Liver (tissue), 3 donors: Measurements from ENCODE around the gene MIA3.

Experiments
- YY1 ChIP-seq: IDR thresholded peaks from 2 replicates; pipeline ENCODE4 v1.6.1; 2016; ENCODE audit warnings: antibody characterized with exemption, mild to moderate bottlenecking
- TF ChIP-seq, protein P1 (sequence below): IDR thresholded peaks from 2 replicates; pipeline ENCODE4 v1.6.1; 2016; ENCODE audit warnings: antibody characterized with exemption
- TF ChIP-seq, protein P2 (sequence below): fragments of 150-350 bp; IDR thresholded peaks from 2 replicates; pipeline ENCODE4 v1.5.1; 2017; ENCODE audit warnings: improper control_type of control experiment, low read depth, low read length; ENCODE audit not compliant: missing input control
- TF ChIP-seq, protein P3 (sequence below): IDR thresholded peaks from 2 replicates; pipeline ENCODE4 v1.6.1; 2016; ENCODE audit warnings: antibody characterized with exemption
- donor health status: healthy.
- donor health status: healthy.

DNA sequence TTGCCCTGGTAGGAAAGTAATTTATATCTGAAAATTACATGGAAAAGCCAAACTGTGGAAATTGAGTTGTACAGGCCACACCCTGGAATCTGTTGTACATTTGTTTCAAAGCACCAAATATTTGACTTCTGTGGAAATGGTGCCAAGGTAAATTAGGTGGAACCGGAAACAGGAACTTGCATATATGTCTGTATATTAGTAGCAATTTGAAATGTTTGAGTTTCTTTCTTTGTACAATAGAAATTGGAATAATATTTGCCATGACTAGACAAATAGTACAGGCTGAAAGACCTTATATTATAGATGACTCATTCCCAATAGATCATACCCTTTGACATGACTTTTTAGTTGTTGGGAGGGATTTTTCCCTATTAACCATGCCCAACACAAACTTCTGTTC, 17.6 kb upstream of the MIA3 start:
- TF ChIP-seq, protein P1, sequence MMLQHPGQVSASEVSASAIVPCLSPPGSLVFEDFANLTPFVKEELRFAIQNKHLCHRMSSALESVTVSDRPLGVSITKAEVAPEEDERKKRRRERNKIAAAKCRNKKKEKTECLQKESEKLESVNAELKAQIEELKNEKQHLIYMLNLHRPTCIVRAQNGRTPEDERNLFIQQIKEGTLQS, result no peak
- TF ChIP-seq, protein P2, sequence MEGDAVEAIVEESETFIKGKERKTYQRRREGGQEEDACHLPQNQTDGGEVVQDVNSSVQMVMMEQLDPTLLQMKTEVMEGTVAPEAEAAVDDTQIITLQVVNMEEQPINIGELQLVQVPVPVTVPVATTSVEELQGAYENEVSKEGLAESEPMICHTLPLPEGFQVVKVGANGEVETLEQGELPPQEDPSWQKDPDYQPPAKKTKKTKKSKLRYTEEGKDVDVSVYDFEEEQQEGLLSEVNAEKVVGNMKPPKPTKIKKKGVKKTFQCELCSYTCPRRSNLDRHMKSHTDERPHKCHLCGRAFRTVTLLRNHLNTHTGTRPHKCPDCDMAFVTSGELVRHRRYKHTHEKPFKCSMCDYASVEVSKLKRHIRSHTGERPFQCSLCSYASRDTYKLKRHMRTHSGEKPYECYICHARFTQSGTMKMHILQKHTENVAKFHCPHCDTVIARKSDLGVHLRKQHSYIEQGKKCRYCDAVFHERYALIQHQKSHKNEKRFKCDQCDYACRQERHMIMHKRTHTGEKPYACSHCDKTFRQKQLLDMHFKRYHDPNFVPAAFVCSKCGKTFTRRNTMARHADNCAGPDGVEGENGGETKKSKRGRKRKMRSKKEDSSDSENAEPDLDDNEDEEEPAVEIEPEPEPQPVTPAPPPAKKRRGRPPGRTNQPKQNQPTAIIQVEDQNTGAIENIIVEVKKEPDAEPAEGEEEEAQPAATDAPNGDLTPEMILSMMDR, result no peak
- no peak for TF ChIP-seq YY1
- TF ChIP-seq, protein P3, sequence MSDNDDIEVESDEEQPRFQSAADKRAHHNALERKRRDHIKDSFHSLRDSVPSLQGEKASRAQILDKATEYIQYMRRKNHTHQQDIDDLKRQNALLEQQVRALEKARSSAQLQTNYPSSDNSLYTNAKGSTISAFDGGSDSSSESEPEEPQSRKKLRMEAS, result no peak
